RWPE1 (cell line): Measurements from ENCODE around the gene GPNMB.
"Not testable (repeated sequence)": the region's sequence is repeated elsewhere in the genome, so short reads cannot be mapped to it uniquely, and the experiment has no call there.

Source experiments
- CTCF ChIA-PET: fragments of 350-600 bp; sonication (Branson Sonifier 250); formaldehyde crosslinking; extraction: SDS; loops from one replicate; lab custom pipeline; 2021; lab: Yijun Ruan, JAX
- POLR2A ChIA-PET: fragments of 400-600 bp; formaldehyde crosslinking; extraction: SDS; loops from one replicate; lab custom pipeline; 2020; ENCODE audit warnings: antibody characterized with exemption; ENCODE audit not compliant: low non-redundant PET; lab: Yijun Ruan, JAX
- DNase-seq: peaks from one replicate; pipeline ENCODE4 v3.0.0; 2012; ENCODE audit warnings: low spot score
- H3K27ac ChIP-seq: fragments of 450-650 bp; 2 replicates; pipeline ENCODE4 v1.5.1; 2017
- CTCF ChIP-seq: fragments of 450-650 bp; conservative IDR thresholded peaks from 2 replicates; pipeline ENCODE4 v1.5.1; 2017; ENCODE audit warnings: low read depth, mild to moderate bottlenecking

Gene GPNMB

GRCh38 chr7:23222439-23223030 lies 24.0 kb upstream of the GPNMB start:
- POLR2A ChIA-PET: no interaction called here
- no peak for TF ChIP-seq CTCF
- no peak for DNase-seq
- CTCF ChIA-PET: no interaction called here
- no peak overlapping the region for H3K27ac ChIP-seq

- DNase-seq, H3K27ac ChIP-seq, CTCF ChIA-PET, POLR2A ChIA-PET: not testable (repeated sequence)
These were observed 22.2 kb upstream of the GPNMB start for GRCh38 chr7:23224364-23224763.

GRCh38 chr7:23226844-23227450 lies 19.6 kb upstream of the GPNMB start:
- TF ChIP-seq CTCF: no peak
- DNase-seq: no peak
- ChIA-PET CTCF (interaction anchor here (0.7 kb wide), 1 partner anchor 494 kb away, joined by 4 read pairs; no protein-coding TSS in a partner anchor), POLR2A (no interaction called here)
- H3K27ac ChIP-seq: no peak overlapping the region

GRCh38 chr7:23228412-23228811 lies 18.2 kb upstream of the GPNMB start:
- DNase-seq: no peak
- POLR2A ChIA-PET: no interaction called here
- no peak for TF ChIP-seq CTCF
- CTCF ChIA-PET: interaction anchor here (0.6 kb wide), 1 partner anchor 42 kb away, joined by 3 read pairs; no protein-coding TSS in a partner anchor
- H3K27ac ChIP-seq: no peak overlapping the region

GRCh38 chr7:23230641-23231101 lies 15.9 kb upstream of the GPNMB start:
- ChIA-PET CTCF (no interaction called here), POLR2A (no interaction called here)
- DNase-seq: no peak
- no peak overlapping the region for H3K27ac ChIP-seq
- no peak for TF ChIP-seq CTCF

- ChIA-PET CTCF (no interaction called here), POLR2A (no interaction called here)
- no peak for TF ChIP-seq CTCF
- H3K27ac ChIP-seq: no peak overlapping the region
- DNase-seq: no peak
These were observed 13.6 kb upstream of the GPNMB start for GRCh38 chr7:23232966-23233365.

GRCh38 chr7:23234569-23235296 lies 11.8 kb upstream of the GPNMB start:
- TF ChIP-seq CTCF: no peak
- CTCF ChIA-PET: no interaction called here
- DNase-seq: no peak
- POLR2A ChIA-PET: no interaction called here
- peak overlapping the region; percentile 83; the same call in 1 of the 2 replicates for H3K27ac ChIP-seq
